H9 (cell line): ENCODE results near the gene MAPKAPK2. TPM values are rescaled to one million over a fixed set of nuclear protein-coding genes. Genes with fewer than 3 reads are reported as not detected.

Source experiments
- DNase-seq: peaks from one replicate; pipeline ENCODE4 v3.0.0-alpha.2; 2017
- H2AFZ ChIP-seq: one replicate; pipeline ENCODE4 v1.6.1; 2013; ENCODE audit warnings: mild to moderate bottlenecking, low read length, control low read depth, moderate library complexity
- H2AK5ac ChIP-seq: 2 replicates; pipeline ENCODE4 v1.6.1; 2013; ENCODE audit warnings: low read length, control low read depth, mixed read lengths; ENCODE audit not compliant: insufficient read length
- H2BK120ac ChIP-seq: one replicate; pipeline ENCODE4 v1.6.1; 2013; ENCODE audit warnings: low read depth, mild to moderate bottlenecking, low read length, control low read depth, inconsistent platforms; ENCODE audit not compliant: poor library complexity, severe bottlenecking
- H2BK12ac ChIP-seq: 2 replicates; pipeline ENCODE4 v1.6.1; 2013; ENCODE audit warnings: low read length, control low read depth, mixed read lengths, low read depth; ENCODE audit not compliant: insufficient read length
- H2BK15ac ChIP-seq: 2 replicates; pipeline ENCODE4 v1.6.1; 2013; ENCODE audit warnings: low read depth, low read length, control low read depth
- H2BK20ac ChIP-seq: one replicate; pipeline ENCODE4 v1.6.1; 2013; ENCODE audit warnings: low read depth, mild to moderate bottlenecking, low read length, control low read depth, inconsistent platforms; ENCODE audit not compliant: poor library complexity, severe bottlenecking
- H2BK5ac ChIP-seq: 2 replicates; pipeline ENCODE4 v1.6.1; 2013; ENCODE audit warnings: low read length, control low read depth, mixed read lengths; ENCODE audit not compliant: insufficient read length
- H3K14ac ChIP-seq: 2 replicates; pipeline ENCODE4 v1.6.1; 2013; ENCODE audit warnings: low read length, control low read depth; ENCODE audit not compliant: insufficient read depth
- H3K18ac ChIP-seq: 2 replicates; pipeline ENCODE4 v1.6.1; 2013; ENCODE audit warnings: low read depth, mild to moderate bottlenecking, mixed read lengths, low read length, control low read depth; ENCODE audit not compliant: insufficient read length
- H3K23ac ChIP-seq: 2 replicates; pipeline ENCODE4 v1.6.1; 2013; ENCODE audit warnings: low read length, control low read depth, mixed read lengths, low read depth; ENCODE audit not compliant: insufficient read length
- H3K23me2 ChIP-seq: 2 replicates; pipeline ENCODE4 v1.6.1; 2013; ENCODE audit warnings: low read depth, mild to moderate bottlenecking, mixed read lengths, low read length, control low read depth; ENCODE audit not compliant: insufficient read length, poor library complexity, severe bottlenecking
- H3K27ac ChIP-seq: 2 replicates; pipeline ENCODE4 v1.5.1; 2013; ENCODE audit warnings: low read length, control low read depth, mixed read lengths, low read depth; ENCODE audit not compliant: insufficient read length
- H3K27me3 ChIP-seq: 2 replicates; pipeline ENCODE4 v1.6.1; 2013; ENCODE audit warnings: low read length, control low read depth, inconsistent platforms; ENCODE audit not compliant: insufficient read depth
- H3K4ac ChIP-seq: 2 replicates; pipeline ENCODE4 v1.6.1; 2013; ENCODE audit warnings: low read depth, mild to moderate bottlenecking, control low read depth, inconsistent platforms, low read length, moderate library complexity
- H3K4me1 ChIP-seq: 2 replicates; pipeline ENCODE4 v1.6.1; 2013; ENCODE audit warnings: low read length, control low read depth, inconsistent platforms; ENCODE audit not compliant: insufficient read depth
- H3K4me2 ChIP-seq: 2 replicates; pipeline ENCODE4 v1.6.1; 2013; ENCODE audit warnings: low read length, control low read depth, mixed read lengths; ENCODE audit not compliant: insufficient read length, insufficient read depth
- H3K56ac ChIP-seq: 2 replicates; pipeline ENCODE4 v1.6.1; 2013; ENCODE audit warnings: low read depth, mild to moderate bottlenecking, mixed read lengths, low read length, control low read depth; ENCODE audit not compliant: insufficient read length
- H3K79me1 ChIP-seq: 2 replicates; pipeline ENCODE4 v1.6.1; 2013; ENCODE audit warnings: low read depth, mild to moderate bottlenecking, moderate library complexity, low read length, control low read depth, inconsistent platforms; ENCODE audit not compliant: insufficient read depth, poor library complexity, severe bottlenecking
- H3K79me2 ChIP-seq: 2 replicates; pipeline ENCODE4 v1.6.1; 2013; ENCODE audit warnings: low read length, control low read depth, inconsistent platforms; ENCODE audit not compliant: insufficient read depth
- H3K9ac ChIP-seq: 2 replicates; pipeline ENCODE4 v1.6.1; 2013; ENCODE audit warnings: low read length, control low read depth, mixed read lengths; ENCODE audit not compliant: insufficient read length; ENCODE audit errors: extremely low read depth
- H3K9me3 ChIP-seq: one replicate; pipeline ENCODE4 v1.6.1; 2013; ENCODE audit warnings: low read depth, low read length, inconsistent platforms; ENCODE audit not compliant: control insufficient read depth
- H3T11ph ChIP-seq: one replicate; pipeline ENCODE4 v1.6.1; 2013; ENCODE audit warnings: mild to moderate bottlenecking, low read length, control low read depth, inconsistent platforms
- H4K20me1 ChIP-seq: one replicate; pipeline ENCODE4 v1.6.1; 2013; ENCODE audit not compliant: control insufficient read depth, insufficient read length, insufficient read depth
- H4K5ac ChIP-seq: 2 replicates; pipeline ENCODE4 v1.6.1; 2013; ENCODE audit warnings: low read depth, mild to moderate bottlenecking, mixed read lengths, low read length, control low read depth; ENCODE audit not compliant: insufficient read length
- H4K8ac ChIP-seq: replicated peaks from 2 replicates; pipeline ENCODE4 v1.6.1; 2013; ENCODE audit warnings: low read length, control low read depth, mixed read lengths, low read depth; ENCODE audit not compliant: insufficient read length
- H4K91ac ChIP-seq: 2 replicates; pipeline ENCODE4 v1.6.1; 2013; ENCODE audit warnings: low read depth, mild to moderate bottlenecking, moderate library complexity, mixed read lengths, low read length, control low read depth; ENCODE audit not compliant: insufficient read length
- H3K27ac Mint-ChIP-seq, 3 experiments: 2 replicates in 2 of 3; 3 replicates in 1 of 3; pipeline ENCODE4 v1.8.0; 2020 to 2021; ENCODE audit warnings: mixed read lengths in 3 of 3, mild to moderate bottlenecking in 1 of 3, moderate library complexity in 1 of 3
- H3K27me3 Mint-ChIP-seq: 2 replicates; pipeline ENCODE4 v1.8.0; 2021; ENCODE audit warnings: low read depth, mild to moderate bottlenecking, moderate library complexity, mixed read lengths
- H3K36me3 Mint-ChIP-seq, 3 experiments: 2 replicates in 2 of 3; 3 replicates in 1 of 3; pipeline ENCODE4 v1.8.0; 2020 to 2021; ENCODE audit warnings: low read depth in 3 of 3, mixed read lengths in 3 of 3; ENCODE audit not compliant: insufficient read depth in 1 of 3
- H3K4me1 Mint-ChIP-seq, 2 experiments: 2 replicates each; pipeline ENCODE4 v1.8.0; 2020; ENCODE audit warnings: mixed read lengths in 2 of 2
- H3K4me3 Mint-ChIP-seq, 2 experiments: 2 replicates in 1 of 2; 3 replicates in 1 of 2; pipeline ENCODE4 v1.8.0; 2020 to 2021; ENCODE audit warnings: mild to moderate bottlenecking in 2 of 2, mixed read lengths in 2 of 2, moderate library complexity in 1 of 2
- H3K9me3 Mint-ChIP-seq, 2 experiments: 2 replicates in 1 of 2; 3 replicates in 1 of 2; pipeline ENCODE4 v1.8.0; 2020; ENCODE audit warnings: mild to moderate bottlenecking in 2 of 2, mixed read lengths in 2 of 2, moderate library complexity in 1 of 2
- WGBS: extraction: QIAGEN DNeasy Blood & Tissue Kit; methylation state at CpG from one replicate; pipeline ENCODE4 v1.1.7; 2013; ENCODE audit warnings: missing lambda C conversion rate, low lambda C conversion rate, mixed read lengths; ENCODE audit not compliant: insufficient read length; ENCODE audit errors: extremely low coverage; 5-methylcytosine and 5-hydroxymethylcytosine counted together
- total RNA-seq: library from RNA; stranded (reverse); gene quantifications from 2 replicates; pipeline ENCODE4 v1.2.1, GENCODE V29; 2021
- TF ChIP-seq, protein P1 (sequence below): fragments of 200-600 bp; sonication (generic); conservative IDR thresholded peaks from 3 replicates; pipeline ENCODE4 v1.8.0; 2021; ENCODE audit warnings: antibody characterized with exemption, mild to moderate bottlenecking

The MAPKAPK2 gene
- total RNA-seq, 1 experiment from 2014 or later: 50.1 TPM

DNA sequence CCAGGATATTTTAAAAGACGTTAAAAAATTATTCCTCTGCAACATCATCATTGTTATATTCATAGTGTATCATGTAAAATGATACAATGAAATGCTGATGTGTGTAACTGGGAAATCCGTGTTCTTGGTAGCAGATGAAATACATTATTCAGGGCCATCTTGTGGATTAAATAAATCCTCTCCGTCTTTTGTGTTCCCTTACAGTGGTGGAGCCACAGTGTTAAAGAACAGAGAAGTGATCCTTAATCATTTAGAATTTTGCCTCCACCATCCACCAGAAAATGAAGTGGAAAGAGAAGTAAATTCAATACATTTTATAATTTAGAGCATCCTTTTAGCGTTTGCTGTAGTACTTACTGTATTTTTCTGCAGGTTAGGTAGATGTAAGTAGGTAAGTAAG lies 48.0 kb upstream of the MAPKAPK2 start:
- H2BK120ac ChIP-seq: no peak overlapping the region
- H3K9me3 ChIP-seq: no peaks in the 10 kb centered on the region
- H3K27me3 ChIP-seq: no peaks in the 10 kb centered on the region
- H3K56ac ChIP-seq: no peak overlapping the region
- H2BK15ac ChIP-seq: no peak overlapping the region
- Mint-ChIP-seq H3K4me3 (peak overlapping the region in 1 of 2 experiments; percentile 60; a peak in 2 of 5 replicates), H3K27ac (no peak overlapping the region), H3K36me3 (no peaks in the 10 kb centered on the region), H3K4me1 (peaks cover 26 to 27% of the 10 kb centered on the region in 2 experiments), H3K27me3 (peaks cover 27% of the 10 kb centered on the region), H3K9me3 (no peaks in the 10 kb centered on the region)
- no peak overlapping the region for H3T11ph ChIP-seq
- H4K5ac ChIP-seq: no peak overlapping the region
- peaks cover 3% of the 10 kb centered on the region; the same call in 1 of the 2 replicates for H3K4me1 ChIP-seq
- no CpG with 5 or more reads among the region's 4 CpGs for WGBS
- no peak overlapping the region for H2AK5ac ChIP-seq
- H3K4ac ChIP-seq: no peak overlapping the region
- H3K79me2 ChIP-seq: no peaks in the 10 kb centered on the region
- no peak overlapping the region for H4K8ac ChIP-seq
- no peak overlapping the region for H3K27ac ChIP-seq
- no peak for DNase-seq
- no peak overlapping the region for H2AFZ ChIP-seq
- H3K9ac ChIP-seq: no peak overlapping the region
- H3K23ac ChIP-seq: no peak overlapping the region
- H3K14ac ChIP-seq: no peak overlapping the region
- no peaks in the 10 kb centered on the region for H3K79me1 ChIP-seq
- H2BK20ac ChIP-seq: no peak overlapping the region
- H3K18ac ChIP-seq: no peak overlapping the region
- TF ChIP-seq, protein P1, sequence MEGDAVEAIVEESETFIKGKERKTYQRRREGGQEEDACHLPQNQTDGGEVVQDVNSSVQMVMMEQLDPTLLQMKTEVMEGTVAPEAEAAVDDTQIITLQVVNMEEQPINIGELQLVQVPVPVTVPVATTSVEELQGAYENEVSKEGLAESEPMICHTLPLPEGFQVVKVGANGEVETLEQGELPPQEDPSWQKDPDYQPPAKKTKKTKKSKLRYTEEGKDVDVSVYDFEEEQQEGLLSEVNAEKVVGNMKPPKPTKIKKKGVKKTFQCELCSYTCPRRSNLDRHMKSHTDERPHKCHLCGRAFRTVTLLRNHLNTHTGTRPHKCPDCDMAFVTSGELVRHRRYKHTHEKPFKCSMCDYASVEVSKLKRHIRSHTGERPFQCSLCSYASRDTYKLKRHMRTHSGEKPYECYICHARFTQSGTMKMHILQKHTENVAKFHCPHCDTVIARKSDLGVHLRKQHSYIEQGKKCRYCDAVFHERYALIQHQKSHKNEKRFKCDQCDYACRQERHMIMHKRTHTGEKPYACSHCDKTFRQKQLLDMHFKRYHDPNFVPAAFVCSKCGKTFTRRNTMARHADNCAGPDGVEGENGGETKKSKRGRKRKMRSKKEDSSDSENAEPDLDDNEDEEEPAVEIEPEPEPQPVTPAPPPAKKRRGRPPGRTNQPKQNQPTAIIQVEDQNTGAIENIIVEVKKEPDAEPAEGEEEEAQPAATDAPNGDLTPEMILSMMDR: no peak
- H4K20me1 ChIP-seq: no peaks in the 10 kb centered on the region
- H3K4me2 ChIP-seq: no peak overlapping the region
- H4K91ac ChIP-seq: no peak overlapping the region
- H2BK5ac ChIP-seq: no peak overlapping the region
- H2BK12ac ChIP-seq: no peak overlapping the region
- H3K23me2 ChIP-seq: peaks cover 14% of the 10 kb centered on the region
